ENCODE measurements around the gene EPGN.

The EPGN gene, protein sequence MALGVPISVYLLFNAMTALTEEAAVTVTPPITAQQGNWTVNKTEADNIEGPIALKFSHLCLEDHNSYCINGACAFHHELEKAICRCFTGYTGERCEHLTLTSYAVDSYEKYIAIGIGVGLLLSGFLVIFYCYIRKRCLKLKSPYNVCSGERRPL

GRCh38 chr4:74308215-74308614 is at the start of gene EPGN:
Gene EPGN (plus strand): TSS chr4:74308470. CDS start chr4:74308534, 64 bp downstream.
- DNase-seq (ENCODE audit: low spot score) = no peak

DNA sequence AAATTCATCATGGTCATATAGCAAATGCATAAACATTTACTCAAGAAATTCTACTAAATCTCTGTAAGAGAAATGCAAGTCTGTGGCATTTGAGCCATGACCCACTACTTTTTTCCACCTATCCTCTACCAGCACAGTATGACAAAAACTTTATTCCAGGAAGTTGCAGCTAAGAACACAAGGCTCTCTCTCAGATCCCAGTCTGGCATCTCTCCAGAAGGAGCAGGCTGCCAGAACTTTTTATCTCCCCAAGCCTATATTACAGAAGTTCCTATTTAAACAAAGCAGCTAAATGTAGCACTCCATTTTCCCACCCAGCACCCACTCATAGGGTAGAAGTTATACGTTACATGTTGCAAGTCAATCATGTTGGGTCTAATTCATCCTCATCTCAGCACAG is 49.3 kb upstream of the EPGN start:
- peak; percentile 26 for DNase-seq (ENCODE audit: low spot score)

DNA sequence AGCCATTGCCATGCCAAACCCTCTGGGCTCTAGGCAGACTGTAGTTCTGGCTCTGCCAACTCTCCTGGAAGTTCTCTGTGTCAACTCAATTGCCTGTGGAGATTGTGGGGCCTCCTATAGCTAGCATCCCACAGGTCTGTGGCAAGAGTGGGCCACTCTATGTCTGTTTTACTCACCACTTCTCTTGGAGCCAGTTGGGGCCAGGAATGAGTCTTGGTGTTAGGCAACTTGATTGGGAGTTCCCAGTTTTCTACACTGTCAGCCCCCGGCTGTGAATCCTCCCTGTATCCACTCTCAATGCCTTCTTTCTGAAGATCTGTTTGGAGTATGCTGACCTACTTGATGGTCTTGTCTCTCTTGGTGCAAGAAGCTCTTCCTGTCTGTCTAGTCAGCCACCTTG is 48.2 kb upstream of the EPGN start:
- no peak for DNase-seq (ENCODE audit: low spot score)

GRCh38 chr4:74262522-74262921 is 45.7 kb upstream of the EPGN start:
- no peak for DNase-seq (ENCODE audit: low spot score)

- no peak for DNase-seq (ENCODE audit: low spot score)
These were observed 44.7 kb upstream of the EPGN start for GRCh38 chr4:74263551-74263950.

GRCh38 chr4:74266081-74266480 is 42.2 kb upstream of the EPGN start:
- no peak for DNase-seq (ENCODE audit: low spot score)

DNA sequence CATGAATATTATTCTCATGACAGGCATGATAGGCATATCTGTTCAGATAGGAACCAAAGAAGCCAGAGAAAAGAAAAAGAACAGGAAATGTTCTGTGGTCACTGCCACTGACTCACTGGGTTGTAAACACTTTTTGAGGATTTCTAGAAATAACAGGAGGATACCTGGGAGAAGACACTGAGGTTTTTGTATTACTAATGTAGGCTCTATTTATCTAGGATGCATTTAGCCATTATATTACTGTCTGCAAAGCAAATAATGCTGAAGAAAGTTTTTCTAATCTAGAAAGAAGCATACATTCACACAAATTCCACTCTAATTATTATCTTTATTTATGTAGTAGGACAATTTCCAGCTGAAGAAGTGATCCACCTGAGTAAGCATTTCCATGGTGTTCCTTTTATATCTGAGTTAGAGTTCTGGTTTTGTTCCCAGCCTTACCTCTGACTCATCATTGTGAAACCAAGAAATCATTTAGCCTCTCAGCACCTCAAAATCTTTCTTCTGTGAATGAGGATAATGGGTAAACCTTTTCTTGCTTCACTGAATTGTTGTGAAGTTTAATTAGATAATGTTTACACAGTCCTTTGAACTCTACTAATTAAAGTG is 40.2 kb upstream of the EPGN start:
- peak; percentile 88 for DNase-seq (ENCODE audit: low spot score)

GRCh38 chr4:74268643-74269042 is 39.6 kb upstream of the EPGN start:
- DNase-seq (ENCODE audit: low spot score) = no peak

DNA sequence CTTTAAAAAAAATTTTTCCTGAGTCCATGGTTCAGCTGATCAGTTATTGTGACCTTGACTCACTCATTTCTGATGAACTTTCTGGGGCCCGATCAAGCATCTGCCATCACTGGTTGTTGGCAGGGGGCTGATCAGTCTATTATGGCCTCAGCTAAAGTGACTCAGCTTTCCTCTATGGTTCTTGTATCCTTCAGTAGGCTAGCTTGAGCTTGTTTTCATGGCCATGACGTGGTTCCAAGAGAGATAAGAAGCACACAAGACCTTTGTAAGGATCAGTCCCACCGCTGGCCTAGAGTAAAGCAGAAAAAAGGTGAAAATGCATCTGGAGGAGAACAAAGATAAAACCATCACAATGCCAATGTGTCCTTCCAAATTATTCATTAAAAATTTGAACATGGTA is 29.8 kb upstream of the EPGN start:
- DNase-seq (ENCODE audit: low spot score) = no peak

GRCh38 chr4:74279716-74280115 is 28.6 kb upstream of the EPGN start:
- DNase-seq (ENCODE audit: low spot score) = no peak

- no peak for DNase-seq (ENCODE audit: low spot score)
These were observed 25.3 kb upstream of the EPGN start for GRCh38 chr4:74282926-74283325.

DNA sequence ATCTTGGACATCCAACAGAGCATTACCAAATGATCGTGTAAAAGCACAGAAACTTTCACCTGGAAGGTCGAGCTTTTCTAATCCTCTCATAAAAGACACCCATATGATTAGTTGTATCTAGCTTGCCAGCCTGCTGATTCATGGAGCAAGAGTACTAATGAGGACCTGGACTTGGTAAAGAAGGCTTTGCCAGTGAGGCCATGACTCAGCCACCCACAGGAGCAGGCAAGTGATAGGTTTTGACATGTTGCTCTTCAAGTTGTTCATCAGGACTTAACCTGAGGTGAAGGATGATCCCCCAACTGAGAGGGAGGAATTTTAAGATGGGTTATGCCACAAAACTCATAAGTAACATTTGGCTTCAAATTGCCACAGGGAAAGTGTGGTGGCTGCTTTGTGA is 24.7 kb upstream of the EPGN start:
- peak; percentile 82 for DNase-seq (ENCODE audit: low spot score)

GRCh38 chr4:74284053-74284452 is 24.2 kb upstream of the EPGN start:
- peak; percentile 82 for DNase-seq (ENCODE audit: low spot score)

DNA sequence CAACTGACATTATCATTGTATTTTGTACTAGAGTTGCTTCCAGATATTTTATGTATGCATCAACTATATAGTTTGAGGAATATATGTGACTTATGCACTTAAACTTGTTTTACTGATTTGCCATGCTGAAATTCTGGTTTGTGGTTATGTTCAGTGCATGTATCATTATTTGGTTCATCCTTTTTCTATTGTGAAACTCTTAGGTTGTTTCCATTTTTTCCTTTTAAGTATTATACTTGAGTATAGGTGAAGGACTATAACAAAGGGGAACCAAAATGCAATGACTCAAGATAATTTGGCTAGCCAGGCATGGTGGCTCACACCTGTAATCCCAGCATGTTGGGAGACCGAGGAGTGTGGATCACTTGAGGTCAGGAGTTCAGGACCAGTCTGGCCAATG is 21.1 kb upstream of the EPGN start:
- no peak for DNase-seq (ENCODE audit: low spot score)

- DNase-seq (ENCODE audit: low spot score) = no peak
These were observed 20.5 kb upstream of the EPGN start for GRCh38 chr4:74287791-74288190.

GRCh38 chr4:74291471-74291870 is 16.8 kb upstream of the EPGN start:
- no peak for DNase-seq (ENCODE audit: low spot score)

DNA sequence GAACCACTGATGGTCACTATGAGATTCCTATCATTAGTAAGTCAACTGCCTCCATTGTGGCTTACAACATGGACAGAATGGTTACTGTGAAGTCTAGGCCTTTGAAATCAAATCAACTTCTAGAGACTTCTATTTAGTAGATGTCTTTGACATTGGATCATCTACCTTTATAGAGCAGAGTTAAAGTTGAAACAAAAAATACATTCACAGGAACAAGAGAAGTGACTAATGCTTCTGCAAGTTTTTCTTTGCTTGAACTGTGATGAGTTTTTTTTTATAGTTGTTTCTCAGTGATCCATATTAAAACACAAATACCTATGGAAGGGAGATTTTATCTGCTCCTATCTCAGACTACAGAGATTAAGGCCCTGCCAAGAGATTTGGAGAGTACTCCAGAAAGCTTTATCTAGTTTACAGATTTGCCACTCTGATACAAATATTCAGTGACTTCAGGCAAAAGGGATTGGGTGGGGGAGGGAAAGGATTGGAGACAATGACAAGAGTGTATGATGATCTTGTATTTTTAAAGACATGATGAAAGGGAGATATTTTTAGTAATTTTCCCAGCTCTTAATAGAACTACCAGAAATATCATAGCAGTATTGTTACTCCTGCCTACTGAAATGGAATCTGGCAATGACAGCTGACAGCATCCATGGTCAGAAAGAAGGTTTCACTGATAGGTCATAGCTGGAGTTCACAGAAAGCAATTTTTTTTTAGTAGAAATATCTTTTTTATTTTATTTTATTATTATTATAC is 16.0 kb upstream of the EPGN start:
- DNase-seq (ENCODE audit: low spot score) = peak; percentile 48

GRCh38 chr4:74293558-74293957 is 14.7 kb upstream of the EPGN start:
- DNase-seq (ENCODE audit: low spot score) = no peak

- DNase-seq (ENCODE audit: low spot score) = peak; percentile 46
These were observed 13.6 kb upstream of the EPGN start for GRCh38 chr4:74294681-74295080.

- peak; percentile 33 for DNase-seq (ENCODE audit: low spot score)
These were observed 10.7 kb upstream of the EPGN start for GRCh38 chr4:74297539-74297938.

DNA sequence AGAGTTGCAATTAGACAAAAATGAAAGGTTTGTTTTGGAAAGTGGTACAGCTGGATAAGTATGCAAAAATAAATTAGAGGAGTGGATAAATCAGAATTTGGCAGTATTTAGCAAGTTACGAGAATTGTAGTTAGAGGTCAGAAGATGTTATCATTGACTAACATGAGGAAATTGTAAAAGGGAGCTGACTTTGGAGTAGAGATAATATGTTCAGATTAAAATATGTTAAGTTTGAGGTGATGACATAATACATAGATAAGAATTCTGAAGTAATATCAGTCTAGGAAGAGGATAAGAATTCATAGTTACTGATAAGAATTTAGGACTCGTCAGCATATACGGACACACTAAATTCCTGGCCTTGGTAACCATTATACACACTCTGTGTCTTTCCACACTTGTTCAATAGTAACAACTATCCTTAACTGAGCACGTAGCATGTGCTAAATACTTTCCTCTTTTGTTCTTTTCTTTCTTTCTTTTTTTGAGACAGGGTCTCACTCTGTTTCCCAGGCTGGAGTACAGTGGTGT is 4.1 kb upstream of the EPGN start:
- no peak for DNase-seq (ENCODE audit: low spot score)

GRCh38 chr4:74305000-74305399 is 3.3 kb upstream of the EPGN start:
- no peak for DNase-seq (ENCODE audit: low spot score)

- DNase-seq (ENCODE audit: low spot score) = no peak
These were observed 1.1 kb upstream of the EPGN start for GRCh38 chr4:74307170-74307569.
